ENCODE measurements around the gene FBXW8.

DNA sequence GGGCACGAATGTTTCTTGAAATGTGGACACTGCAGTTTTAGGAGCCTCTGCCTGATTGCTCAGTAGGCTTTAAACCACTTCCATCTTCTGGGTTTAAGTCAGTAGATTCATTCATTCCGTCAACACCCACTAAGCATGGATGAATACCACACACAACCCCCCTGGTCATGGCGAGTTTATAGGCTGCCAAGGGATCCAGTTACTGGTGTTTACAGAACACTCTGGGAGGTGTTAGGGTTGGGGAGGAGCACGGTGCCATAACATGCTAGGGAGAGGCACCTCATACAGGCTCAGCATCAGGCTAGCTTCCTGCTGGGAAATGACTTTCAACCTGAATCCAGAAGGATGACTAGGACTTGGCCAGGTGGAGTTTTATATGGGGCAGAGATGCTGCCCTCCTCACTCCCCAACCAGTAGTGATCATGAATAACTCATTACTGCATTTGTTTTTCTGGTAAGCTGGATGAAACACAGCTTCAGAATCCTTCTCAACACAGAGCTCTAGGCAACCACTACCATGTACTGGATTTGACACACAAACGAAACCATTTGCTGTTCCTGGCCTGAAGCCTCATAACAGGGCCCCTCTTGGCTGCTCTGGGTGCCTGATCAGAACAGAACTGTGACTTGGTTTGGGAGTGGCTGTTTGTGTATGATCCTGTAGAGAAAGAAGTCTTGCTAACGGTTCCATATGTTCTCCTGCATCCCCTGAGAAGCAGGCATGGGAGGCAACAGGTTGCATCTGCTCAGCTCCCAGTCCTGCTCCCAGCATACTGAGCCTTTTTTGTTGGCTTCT is 47.9 kb downstream of the FBXW8 start:
- TF ChIP-seq, protein P1, sequence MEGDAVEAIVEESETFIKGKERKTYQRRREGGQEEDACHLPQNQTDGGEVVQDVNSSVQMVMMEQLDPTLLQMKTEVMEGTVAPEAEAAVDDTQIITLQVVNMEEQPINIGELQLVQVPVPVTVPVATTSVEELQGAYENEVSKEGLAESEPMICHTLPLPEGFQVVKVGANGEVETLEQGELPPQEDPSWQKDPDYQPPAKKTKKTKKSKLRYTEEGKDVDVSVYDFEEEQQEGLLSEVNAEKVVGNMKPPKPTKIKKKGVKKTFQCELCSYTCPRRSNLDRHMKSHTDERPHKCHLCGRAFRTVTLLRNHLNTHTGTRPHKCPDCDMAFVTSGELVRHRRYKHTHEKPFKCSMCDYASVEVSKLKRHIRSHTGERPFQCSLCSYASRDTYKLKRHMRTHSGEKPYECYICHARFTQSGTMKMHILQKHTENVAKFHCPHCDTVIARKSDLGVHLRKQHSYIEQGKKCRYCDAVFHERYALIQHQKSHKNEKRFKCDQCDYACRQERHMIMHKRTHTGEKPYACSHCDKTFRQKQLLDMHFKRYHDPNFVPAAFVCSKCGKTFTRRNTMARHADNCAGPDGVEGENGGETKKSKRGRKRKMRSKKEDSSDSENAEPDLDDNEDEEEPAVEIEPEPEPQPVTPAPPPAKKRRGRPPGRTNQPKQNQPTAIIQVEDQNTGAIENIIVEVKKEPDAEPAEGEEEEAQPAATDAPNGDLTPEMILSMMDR (IDR thresholded peaks at IDR 0.05) = no peak
- TF ChIP-seq POLR2AphosphoS5 (IDR thresholded peaks at IDR 0.05) (no peak), POLR2A (IDR thresholded peaks at IDR 0.05) (no peak)

Measured in transverse colon (tissue), 4 donors.